Spleen (tissue), 7 donors: Measurements from ENCODE around the gene PSMB9.

Experiments
- CTCF ChIP-seq, 11 experiments: fragments of 200-600 bp in 7 of 11; fragments of 450-650 bp in 4 of 11; sonication (generic) in 4 of 11; IDR thresholded peaks in 8 of 11; conservative IDR thresholded peaks in 3 of 11; 1 replicate in 7 of 11; 2 replicates in 4 of 11; pipeline versions ENCODE4 v1.4.0 to v1.8.0; 2016 to 2021; ENCODE audit warnings: antibody characterized with exemption in 11 of 11, inconsistent platforms in 4 of 11, mild to moderate bottlenecking in 1 of 11
- POLR2AphosphoS5 ChIP-seq, 3 donors: sonication (generic); formaldehyde crosslinking; IDR thresholded peaks; one replicate each; pipeline ENCODE4 v1.5.1; 2017; ENCODE audit warnings: antibody characterized with exemption in 3 of 3
- donor health status: DM: no; HTN: no; CAD: no; lungs with moderate emphysema.
- donor health status: DM: no; HTN: no; CAD: no.
- donor health status: DM: no; HTN: no; CAD: no.

- TF ChIP-seq CTCF (IDR thresholded peaks at IDR 0.05 in 8 of 11, conservative IDR thresholded peaks at IDR 0.05 in 3 of 11) (no peak), POLR2AphosphoS5 (IDR thresholded peaks at IDR 0.05) (no peak)
Measured at GRCh38 chr6:32842690-32843089, 11.3 kb upstream of the PSMB9 start.
